ENCODE measurements around the gene LTBP1. TPM values are rescaled to one million over a fixed set of nuclear protein-coding genes. Genes with fewer than 3 reads are reported as not detected.
"Not testable (repeated sequence)": the region's sequence is repeated elsewhere in the genome, so short reads cannot be mapped to it uniquely, and the experiment has no call there.

Gene LTBP1
- total and polyA plus RNA-seq, 4 donors, result 107 to 573 (median 545) TPM

GRCh38 chr2:33047939-33048338, 101.2 kb downstream of the LTBP1 start:
- ATAC-seq (ENCODE audit: low FRiP score), result no peak
- WGBS, 2 donors, result 37% methylated on average over 2 of the region's 2 CpGs
- intact Hi-C loops (cut with DNase I), result no loop called here
- no peaks in the 10 kb centered on the region for H3K36me3 ChIP-seq (ENCODE audit: control insufficient read depth in 1 of 2, insufficient read depth in 2 of 2, low read length in 1 of 2)
- H3K4me3 ChIP-seq (ENCODE audit: low read length in 2 of 2), result no peak overlapping the region
- no peak for DNase-seq
- no peaks in the 10 kb centered on the region for H3K9me3 ChIP-seq (ENCODE audit: control insufficient read depth, low read length)
- H3K4me1 ChIP-seq (ENCODE audit: control insufficient read depth in 1 of 2, insufficient read depth in 2 of 2, low read length in 2 of 2), result peaks cover 0 to 2% of the 10 kb centered on the region in 2 donors
- H3K27ac ChIP-seq (ENCODE audit: low read depth in 1 of 2, low read length in 2 of 2), result no peak overlapping the region
- H3K27me3 ChIP-seq (ENCODE audit: control insufficient read depth in 1 of 2, insufficient read depth in 2 of 2, low read length in 1 of 2), result no peaks in the 10 kb centered on the region

DNA sequence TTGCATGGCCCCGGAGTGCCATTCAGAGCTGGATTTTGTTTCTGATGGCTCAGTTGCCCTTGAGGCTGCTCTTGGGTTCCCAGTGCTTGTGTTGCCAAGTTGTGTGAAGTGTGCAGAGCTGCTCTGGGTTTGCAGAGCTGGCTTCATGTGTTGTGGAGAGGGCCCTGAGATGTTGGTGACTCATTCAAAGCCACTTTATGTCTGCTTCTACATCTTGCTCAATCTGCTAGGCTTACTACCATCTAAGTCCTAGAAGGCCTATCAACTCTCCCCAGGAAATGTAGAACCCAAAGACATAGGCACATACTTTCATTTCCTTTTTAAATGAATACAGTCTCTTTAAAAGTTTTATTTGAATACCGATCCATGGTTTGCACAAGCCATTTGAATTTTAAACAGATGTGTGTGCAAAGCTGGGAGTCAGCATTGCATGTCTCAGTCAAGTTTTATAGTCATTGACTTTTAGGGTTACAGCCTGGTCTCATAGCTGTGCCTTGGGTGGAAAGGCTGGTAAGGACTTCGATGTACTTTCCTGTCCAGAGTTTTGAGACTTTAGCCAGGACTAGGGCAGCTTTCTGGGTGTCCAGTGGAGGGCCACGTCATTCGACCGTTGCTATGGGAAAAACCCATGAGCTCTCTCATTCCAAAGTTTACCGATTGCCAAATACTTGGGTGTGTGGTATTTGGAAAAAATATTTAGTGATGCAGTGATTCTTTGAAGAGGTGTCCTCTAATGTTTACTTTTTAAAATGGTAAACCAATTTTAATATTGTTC, 105.0 kb downstream of the LTBP1 start:
- peak overlapping the region in 1 of 2 donors; percentile 51 for H3K27ac ChIP-seq (ENCODE audit: low read depth in 1 of 2, low read length in 2 of 2)
- 52 to 64% methylated on average over 7 of the region's 7 CpGs for WGBS, 2 donors
- ATAC-seq (ENCODE audit: low FRiP score), result peak; percentile 84

GRCh38 chr2:33052361-33052735, 105.6 kb downstream of the LTBP1 start:
- no peaks in the 10 kb centered on the region for H3K9me3 ChIP-seq (ENCODE audit: control insufficient read depth, low read length)
- ATAC-seq (ENCODE audit: low FRiP score), result no peak
- DNase-seq, result no peak
- intact Hi-C loops (cut with DNase I), result no loop called here
- no peak overlapping the region for H3K27ac ChIP-seq (ENCODE audit: low read depth in 1 of 2, low read length in 2 of 2)
- 94 to 96% methylated on average over 3 of the region's 3 CpGs for WGBS, 2 donors
- H3K27me3 ChIP-seq (ENCODE audit: control insufficient read depth in 1 of 2, insufficient read depth in 2 of 2, low read length in 1 of 2), result no peaks in the 10 kb centered on the region
- no peak overlapping the region for H3K4me3 ChIP-seq (ENCODE audit: low read length in 2 of 2)
- no peaks in the 10 kb centered on the region for H3K36me3 ChIP-seq (ENCODE audit: control insufficient read depth in 1 of 2, insufficient read depth in 2 of 2, low read length in 1 of 2)
- peaks cover 0 to 2% of the 10 kb centered on the region in 2 donors for H3K4me1 ChIP-seq (ENCODE audit: control insufficient read depth in 1 of 2, insufficient read depth in 2 of 2, low read length in 2 of 2)

More for the DNA sequence above, 105.0 kb downstream of the LTBP1 start:
- H3K4me1 ChIP-seq (ENCODE audit: control insufficient read depth in 1 of 2, insufficient read depth in 2 of 2, low read length in 2 of 2), result peaks cover 0 to 2% of the 10 kb centered on the region in 2 donors
- DNase-seq, result no peak
- no peak overlapping the region for H3K4me3 ChIP-seq (ENCODE audit: low read length in 2 of 2)
- H3K9me3 ChIP-seq (ENCODE audit: control insufficient read depth, low read length), result no peaks in the 10 kb centered on the region
- no peaks in the 10 kb centered on the region for H3K27me3 ChIP-seq (ENCODE audit: control insufficient read depth in 1 of 2, insufficient read depth in 2 of 2, low read length in 1 of 2)
- no peaks in the 10 kb centered on the region for H3K36me3 ChIP-seq (ENCODE audit: control insufficient read depth in 1 of 2, insufficient read depth in 2 of 2, low read length in 1 of 2)
- intact Hi-C loops (cut with DNase I), result no loop called here

- H3K36me3 ChIP-seq (ENCODE audit: control insufficient read depth in 1 of 2, insufficient read depth in 2 of 2, low read length in 1 of 2); intact Hi-C loops (cut with DNase I); ATAC-seq (ENCODE audit: low FRiP score); H3K4me3 ChIP-seq (ENCODE audit: low read length in 2 of 2); DNase-seq; H3K27ac ChIP-seq (ENCODE audit: low read depth in 1 of 2, low read length in 2 of 2); H3K27me3 ChIP-seq (ENCODE audit: control insufficient read depth in 1 of 2, insufficient read depth in 2 of 2, low read length in 1 of 2); H3K9me3 ChIP-seq (ENCODE audit: control insufficient read depth, low read length); H3K4me1 ChIP-seq (ENCODE audit: control insufficient read depth in 1 of 2, insufficient read depth in 2 of 2, low read length in 2 of 2): not testable (repeated sequence)
- WGBS, 2 donors, result 96 to 98% methylated on average over 11 of the region's 11 CpGs
These were observed 106.0 kb downstream of the LTBP1 start for GRCh38 chr2:33052795-33053194.

GRCh38 chr2:33056170-33056569, 109.4 kb downstream of the LTBP1 start:
- Histone ChIP-seq H3K27me3 (ENCODE audit: control insufficient read depth in 1 of 2, insufficient read depth in 2 of 2, low read length in 1 of 2) (no peaks in the 10 kb centered on the region), H3K36me3 (ENCODE audit: control insufficient read depth in 1 of 2, insufficient read depth in 2 of 2, low read length in 1 of 2) (no peaks in the 10 kb centered on the region), H3K9me3 (ENCODE audit: control insufficient read depth, low read length) (no peaks in the 10 kb centered on the region), H3K4me3 (ENCODE audit: low read length in 2 of 2) (no peak overlapping the region), H3K27ac (ENCODE audit: low read depth in 1 of 2, low read length in 2 of 2) (no peak overlapping the region), H3K4me1 (ENCODE audit: control insufficient read depth in 1 of 2, insufficient read depth in 2 of 2, low read length in 2 of 2) (peaks cover 2% of the 10 kb centered on the region in 2 donors)
- DNase-seq (no peak), ATAC-seq (ENCODE audit: low FRiP score) (no peak)
- WGBS, 2 donors, result 93 to 98% methylated on average over 12 of the region's 12 CpGs
- intact Hi-C loops (cut with DNase I), result no loop called here

DNA sequence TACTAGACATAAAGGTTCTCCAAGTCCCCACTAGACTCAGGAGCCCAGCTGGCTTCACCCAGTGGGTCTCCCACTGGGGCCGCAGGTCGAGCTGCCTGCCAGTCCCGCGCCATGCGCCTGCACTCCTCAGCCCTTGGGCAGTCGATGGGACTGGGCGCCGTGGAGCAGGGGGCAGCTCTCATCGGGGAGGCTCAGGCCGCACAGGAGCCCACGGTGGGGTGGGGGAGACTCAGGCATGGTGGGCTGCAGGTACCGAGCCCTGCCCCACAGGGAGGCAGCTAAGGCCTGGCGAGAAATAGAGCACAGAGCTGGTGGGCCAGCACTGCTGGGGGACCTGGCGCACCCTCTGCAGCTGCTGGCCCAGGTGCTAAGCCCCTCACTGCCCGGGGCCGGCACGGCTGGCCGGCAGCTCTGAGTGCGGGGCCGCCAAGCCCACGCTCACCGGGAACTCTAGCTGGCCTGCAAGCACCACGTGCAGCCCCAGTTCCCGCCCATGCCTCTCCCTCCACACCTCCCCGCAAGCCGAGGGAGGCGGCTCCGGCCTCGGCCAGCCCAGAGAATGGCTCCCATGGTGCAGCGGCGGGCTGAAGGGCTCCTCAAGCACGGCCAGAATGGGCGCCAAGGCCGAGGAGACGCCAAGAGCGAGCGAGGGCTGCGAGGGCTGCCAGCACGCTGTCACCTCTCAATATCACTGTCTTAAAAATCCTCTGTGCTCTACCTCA, 110.7 kb downstream of the LTBP1 start:
- WGBS, 2 donors, result 88 to 90% methylated on average over 33 to 39 of the region's 39 CpGs
- ATAC-seq (ENCODE audit: low FRiP score); DNase-seq; H3K9me3 ChIP-seq (ENCODE audit: control insufficient read depth, low read length); H3K36me3 ChIP-seq (ENCODE audit: control insufficient read depth in 1 of 2, insufficient read depth in 2 of 2, low read length in 1 of 2); H3K4me3 ChIP-seq (ENCODE audit: low read length in 2 of 2); intact Hi-C loops (cut with DNase I); H3K4me1 ChIP-seq (ENCODE audit: control insufficient read depth in 1 of 2, insufficient read depth in 2 of 2, low read length in 2 of 2); H3K27me3 ChIP-seq (ENCODE audit: control insufficient read depth in 1 of 2, insufficient read depth in 2 of 2, low read length in 1 of 2): not testable (repeated sequence)
- H3K27ac ChIP-seq (ENCODE audit: low read depth in 1 of 2, low read length in 2 of 2), result peak overlapping the region in 1 of 2 donors; percentile 8

- DNase-seq, result no peak
- Histone ChIP-seq H3K27ac (ENCODE audit: low read depth in 1 of 2, low read length in 2 of 2) (peak overlapping the region; percentile 90 to 99), H3K27me3 (ENCODE audit: control insufficient read depth in 1 of 2, insufficient read depth in 2 of 2, low read length in 1 of 2) (no peaks in the 10 kb centered on the region), H3K4me3 (ENCODE audit: low read length in 2 of 2) (no peak overlapping the region), H3K9me3 (ENCODE audit: control insufficient read depth, low read length) (no peaks in the 10 kb centered on the region), H3K36me3 (ENCODE audit: control insufficient read depth in 1 of 2, insufficient read depth in 2 of 2, low read length in 1 of 2) (no peaks in the 10 kb centered on the region), H3K4me1 (ENCODE audit: control insufficient read depth in 1 of 2, insufficient read depth in 2 of 2, low read length in 2 of 2) (peaks cover 0 to 5% of the 10 kb centered on the region in 2 donors)
- intact Hi-C loops (cut with DNase I), result no loop called here
- 38 to 39% methylated on average over 8 of the region's 8 CpGs for WGBS, 2 donors
- no peak for ATAC-seq (ENCODE audit: low FRiP score)
These were observed 112.1 kb downstream of the LTBP1 start for GRCh38 chr2:33058716-33059470.

DNA sequence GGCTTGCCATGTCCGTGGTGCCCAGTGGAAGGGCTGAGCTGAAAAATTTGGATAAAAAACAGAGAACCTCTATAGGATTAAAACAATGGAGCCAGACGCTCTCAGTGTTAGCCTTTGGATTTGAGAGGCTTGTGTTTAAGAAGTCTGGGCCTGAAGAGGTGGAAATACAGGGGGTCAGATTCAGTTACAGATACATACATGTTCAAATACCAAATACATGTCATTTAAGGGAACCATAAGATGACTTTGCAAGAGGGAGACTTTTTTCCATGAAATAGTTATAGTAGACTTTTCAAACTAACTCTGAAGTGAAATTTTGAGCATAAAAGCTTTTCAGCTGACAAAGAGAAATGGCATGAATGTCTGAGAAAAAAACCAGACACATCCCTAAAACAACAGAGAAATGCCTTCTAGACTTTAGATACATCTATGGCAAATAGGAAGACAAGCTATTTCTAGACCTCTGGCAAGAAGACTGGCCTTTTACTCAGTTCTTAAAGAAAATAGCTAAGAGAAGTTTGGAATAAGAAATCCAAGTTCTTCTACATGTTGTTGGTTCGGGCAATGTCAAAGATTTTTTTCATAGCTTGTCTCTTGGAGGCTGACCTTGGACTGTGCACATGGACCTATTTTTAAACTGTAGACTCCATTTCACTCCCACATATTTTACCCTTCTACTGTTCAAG, 112.9 kb downstream of the LTBP1 start:
- no peaks in the 10 kb centered on the region for H3K36me3 ChIP-seq (ENCODE audit: control insufficient read depth in 1 of 2, insufficient read depth in 2 of 2, low read length in 1 of 2)
- WGBS, 2 donors, result 3 to 10% methylated on average over 3 of the region's 3 CpGs
- H3K4me3 ChIP-seq (ENCODE audit: low read length in 2 of 2), result peak overlapping the region; percentile 78 to 89
- intact Hi-C loops (cut with DNase I), result loop anchor here (5.0 to 10.0 kb wide), 3 partner anchors 68 to 215 kb away; no protein-coding TSS in a partner anchor
- H3K9me3 ChIP-seq (ENCODE audit: control insufficient read depth, low read length), result no peaks in the 10 kb centered on the region
- H3K4me1 ChIP-seq (ENCODE audit: control insufficient read depth in 1 of 2, insufficient read depth in 2 of 2, low read length in 2 of 2), result peaks cover 0 to 5% of the 10 kb centered on the region in 2 donors
- peak overlapping the region; percentile 90 to 99 for H3K27ac ChIP-seq (ENCODE audit: low read depth in 1 of 2, low read length in 2 of 2)
- DNase-seq (no peak), ATAC-seq (ENCODE audit: low FRiP score) (peak; percentile 74)
- no peaks in the 10 kb centered on the region for H3K27me3 ChIP-seq (ENCODE audit: control insufficient read depth in 1 of 2, insufficient read depth in 2 of 2, low read length in 1 of 2)

Data from aorta (tissue), 5 donors.